Measurements from ENCODE around the gene KRT12.

DNA sequence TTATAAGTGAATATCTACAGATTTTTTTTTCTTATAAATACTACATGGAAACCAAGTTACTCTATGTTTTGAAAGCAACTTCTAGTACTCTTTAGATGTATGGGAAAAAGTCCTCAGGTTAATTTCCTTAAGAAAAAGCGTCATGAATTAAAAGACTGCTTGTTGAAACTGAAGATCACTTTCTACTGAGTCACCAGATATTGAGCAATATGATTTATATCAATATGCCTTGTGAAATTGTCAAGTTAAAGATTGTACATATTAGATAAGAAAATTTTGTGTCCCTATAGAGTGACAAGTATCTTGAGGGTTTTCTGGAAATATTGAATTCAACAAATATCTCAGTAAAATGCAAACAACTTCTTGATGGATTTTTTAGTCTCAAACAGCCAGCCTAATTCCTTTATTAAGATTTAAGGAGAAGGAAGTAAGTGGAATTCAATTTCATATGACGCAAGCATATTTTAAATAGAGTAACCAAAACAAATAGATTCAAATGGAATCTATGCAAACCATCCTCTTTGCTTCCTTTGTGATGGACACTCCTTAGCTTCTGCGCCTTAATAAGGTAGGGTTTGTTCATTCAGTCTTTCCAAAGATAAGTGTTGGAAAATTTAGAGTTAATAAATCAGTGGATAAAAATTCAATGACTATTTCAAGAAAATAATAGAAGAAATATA is 16.6 kb downstream of the KRT12 start:
- TF ChIP-seq FOXA1 (IDR thresholded peaks at IDR 0.05) (no peak), SP1 (IDR thresholded peaks at IDR 0.05) (no peak)

All from HEK293T (cell line).